ENCODE data around the gene LRATD1.

DNA sequence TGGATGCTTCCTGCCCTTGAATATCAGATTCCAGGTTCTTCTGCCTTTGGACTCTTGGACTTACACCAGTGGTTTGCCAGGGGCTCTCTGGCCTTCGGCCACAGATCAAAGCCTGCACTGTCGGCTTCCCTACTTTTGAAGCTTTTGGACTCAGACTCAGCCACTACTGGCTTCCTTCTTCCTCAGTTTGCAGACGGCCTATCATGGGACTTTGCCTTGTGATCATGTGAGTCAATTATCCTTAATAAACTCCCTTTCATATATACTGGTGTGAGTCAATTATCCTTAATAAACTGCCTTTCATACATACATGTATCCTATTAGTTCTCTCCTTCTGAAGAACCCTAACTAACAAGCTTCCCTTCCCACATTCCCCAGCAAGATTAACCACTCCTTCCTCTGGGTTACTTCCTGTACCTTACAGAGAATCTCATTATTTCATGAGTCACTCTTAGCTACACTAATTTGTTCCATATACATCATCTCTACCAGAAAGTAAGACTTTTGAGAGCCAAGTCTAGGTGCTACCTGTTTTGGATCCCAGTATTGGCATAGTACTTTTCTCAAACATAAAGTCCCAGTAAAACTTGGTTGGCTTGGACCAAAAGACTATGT is 31.3 kb upstream of the LRATD1 start:
- TF ChIP-seq, protein P1, sequence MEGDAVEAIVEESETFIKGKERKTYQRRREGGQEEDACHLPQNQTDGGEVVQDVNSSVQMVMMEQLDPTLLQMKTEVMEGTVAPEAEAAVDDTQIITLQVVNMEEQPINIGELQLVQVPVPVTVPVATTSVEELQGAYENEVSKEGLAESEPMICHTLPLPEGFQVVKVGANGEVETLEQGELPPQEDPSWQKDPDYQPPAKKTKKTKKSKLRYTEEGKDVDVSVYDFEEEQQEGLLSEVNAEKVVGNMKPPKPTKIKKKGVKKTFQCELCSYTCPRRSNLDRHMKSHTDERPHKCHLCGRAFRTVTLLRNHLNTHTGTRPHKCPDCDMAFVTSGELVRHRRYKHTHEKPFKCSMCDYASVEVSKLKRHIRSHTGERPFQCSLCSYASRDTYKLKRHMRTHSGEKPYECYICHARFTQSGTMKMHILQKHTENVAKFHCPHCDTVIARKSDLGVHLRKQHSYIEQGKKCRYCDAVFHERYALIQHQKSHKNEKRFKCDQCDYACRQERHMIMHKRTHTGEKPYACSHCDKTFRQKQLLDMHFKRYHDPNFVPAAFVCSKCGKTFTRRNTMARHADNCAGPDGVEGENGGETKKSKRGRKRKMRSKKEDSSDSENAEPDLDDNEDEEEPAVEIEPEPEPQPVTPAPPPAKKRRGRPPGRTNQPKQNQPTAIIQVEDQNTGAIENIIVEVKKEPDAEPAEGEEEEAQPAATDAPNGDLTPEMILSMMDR (conservative IDR thresholded peaks at IDR 0.05; ENCODE audit: low read length), result no peak
- TF ChIP-seq EZH2phosphoT487 (IDR thresholded peaks at IDR 0.05; ENCODE audit: borderline replicate concordance), result no peak

Measured in Loucy (cell line).